Left ventricle myocardium inferior (tissue), 1 donor: ENCODE results near the gene CKLF. TPM values are rescaled to one million over a fixed set of nuclear protein-coding genes. Genes with fewer than 3 reads are reported as not detected.
A peak's percentile ranks its signal among the peaks of the same experiment; 100 is the strongest.

Source experiments
- DNase-seq: peaks from one replicate; pipeline ENCODE4 v3.0.0-alpha.2; 2020
- H3K27ac ChIP-seq: fragments of 200-600 bp; replicated peaks from 2 replicates; pipeline ENCODE4 v1.8.0; 2021
- H3K27me3 ChIP-seq: fragments of 200-600 bp; 2 replicates; pipeline ENCODE4 v1.8.0; 2021; ENCODE audit warnings: low read depth
- H3K36me3 ChIP-seq: fragments of 200-600 bp; 2 replicates; pipeline ENCODE4 v1.8.0; 2021
- H3K4me1 ChIP-seq: fragments of 200-600 bp; 2 replicates; pipeline ENCODE4 v1.8.0; 2021
- H3K4me3 ChIP-seq: fragments of 200-600 bp; 2 replicates; pipeline ENCODE4 v1.8.0; 2021; ENCODE audit warnings: mild to moderate bottlenecking, moderate library complexity
- H3K9me3 ChIP-seq: fragments of 200-600 bp; replicated peaks from 2 replicates; pipeline ENCODE4 v1.8.0; 2021
- CTCF ChIP-seq: fragments of 200-600 bp; IDR thresholded peaks from 2 replicates; pipeline ENCODE4 v1.8.0; 2021; ENCODE audit warnings: antibody characterized with exemption, mild to moderate bottlenecking, borderline replicate concordance
- intact Hi-C: fragments of 100-400 bp; cut with micrococcal nuclease; formaldehyde crosslinking; loops from one replicate; pipeline ENCODE4 v1.11.0; 2022
- total RNA-seq: library from RNA; stranded (reverse); fragmentation: NEBNext Ultra II Directional; extraction: Animal tissue kit (Norgen Biotek cat#: 25700); gene quantifications from one replicate; pipeline ENCODE4 v1.2.1, GENCODE V29; 2021
- donor health status: DM: no; HTN: yes; CAD: no; lungs with severe emphysema.

The CKLF gene
- total RNA-seq, 1 donor from 2014 or later = 7.8 TPM

- H3K4me1 ChIP-seq = peaks cover 26% of the 10 kb centered on the region
- no peak overlapping the region for H3K27ac ChIP-seq
- intact Hi-C loops = no loop called here
- H3K36me3 ChIP-seq = no peaks in the 10 kb centered on the region
- no peak overlapping the region for H3K4me3 ChIP-seq
- DNase-seq = no peak
- H3K27me3 ChIP-seq = peaks cover 29% of the 10 kb centered on the region
- TF ChIP-seq CTCF = no peak
- no peaks in the 10 kb centered on the region for H3K9me3 ChIP-seq
These were observed 23.9 kb downstream of the CKLF start for GRCh38 chr16:66576296-66576695.

- Histone ChIP-seq H3K4me1 (peaks cover 26% of the 10 kb centered on the region), H3K27me3 (peaks cover 29% of the 10 kb centered on the region), H3K27ac (no peak within 1 kb of the TSS), H3K4me3 (peak within 1 kb of the TSS; percentile 59), H3K9me3 (no peaks in the 10 kb centered on the region), H3K36me3 (no peaks in the 10 kb centered on the region)
- no peak for DNase-seq
- intact Hi-C loops = no loop called here
- TF ChIP-seq CTCF = no peak
These were observed 26.5 kb downstream of the CKLF start, which contains the start of gene CMTM2 for GRCh38 chr16:66578651-66579531. Gene CMTM2 (plus strand): TSS chr16:66579463. CDS start chr16:66579608, 145 bp downstream.

GRCh38 chr16:66580605-66581209 is 28.3 kb downstream of the CKLF start:
- intact Hi-C loops = no loop called here

GRCh38 chr16:66581246-66581952 is 29.0 kb downstream of the CKLF start:
- Histone ChIP-seq H3K4me1 (peaks cover 32% of the 10 kb centered on the region), H3K27ac (no peak overlapping the region), H3K9me3 (no peaks in the 10 kb centered on the region), H3K4me3 (no peak overlapping the region), H3K27me3 (peaks cover 29% of the 10 kb centered on the region), H3K36me3 (no peaks in the 10 kb centered on the region)
- DNase-seq = no peak
- intact Hi-C loops = no loop called here
- TF ChIP-seq CTCF = no peak

More at GRCh38 chr16:66580605-66581209, 28.3 kb downstream of the CKLF start:
- Histone ChIP-seq H3K9me3 (no peaks in the 10 kb centered on the region), H3K36me3 (no peaks in the 10 kb centered on the region), H3K27me3 (peaks cover 29% of the 10 kb centered on the region), H3K4me1 (peaks cover 32% of the 10 kb centered on the region), H3K27ac (no peak overlapping the region), H3K4me3 (no peak overlapping the region)
- no peak for TF ChIP-seq CTCF
- no peak for DNase-seq

- H3K4me1 ChIP-seq = peaks cover 10% of the 10 kb centered on the region
- no peak for DNase-seq
- no peaks in the 10 kb centered on the region for H3K9me3 ChIP-seq
- no peaks in the 10 kb centered on the region for H3K27me3 ChIP-seq
- no peak for TF ChIP-seq CTCF
- no peak overlapping the region for H3K27ac ChIP-seq
- no peaks in the 10 kb centered on the region for H3K36me3 ChIP-seq
- intact Hi-C loops = no loop called here
- no peak overlapping the region for H3K4me3 ChIP-seq
These were observed 33.3 kb downstream of the CKLF start for GRCh38 chr16:66585481-66586239.
